Limb (tissue), 2 donors: ENCODE results near the gene GH1.
"Not testable (repeated sequence)": the region's sequence is repeated elsewhere in the genome, so short reads cannot be mapped to it uniquely, and the experiment has no call there.

Experiments used
- DNase-seq, 2 donors: peaks; one replicate each; pipeline ENCODE4 v3.0.0-alpha.2; 2016; ENCODE audit errors: extremely low spot score in 2 of 2

GH1 gene

GRCh38 chr17:63898899-63899798 lies 19.5 kb downstream of the GH1 start:
- DNase-seq, result not testable (repeated sequence)

- not testable (repeated sequence) for DNase-seq
Measured at GRCh38 chr17:63896524-63897354, 21.9 kb downstream of the GH1 start, which contains the start of gene CSH1. Gene CSH1 (minus strand): TSS chr17:63896574. CDS start chr17:63896511, 63 bp downstream.

DNA sequence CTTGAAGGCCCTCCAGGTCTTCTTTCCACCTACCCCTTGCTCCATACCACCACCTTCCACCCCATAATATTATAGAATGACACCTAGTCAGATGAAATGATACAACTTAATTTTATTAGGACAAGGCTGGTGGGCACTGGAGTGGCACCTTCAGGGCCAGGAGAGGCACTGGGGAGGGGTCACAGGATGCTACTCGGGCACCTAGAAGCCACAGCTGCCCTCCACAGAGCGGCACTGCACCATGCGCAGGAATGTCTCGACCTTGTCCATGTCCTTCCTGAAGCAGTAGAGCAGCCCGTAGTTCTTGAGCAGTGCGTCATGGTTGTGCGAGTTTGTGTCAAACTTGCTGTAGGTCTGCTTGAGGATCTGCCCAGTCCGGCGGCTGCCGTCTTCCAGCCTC lies 23.8 kb downstream of the GH1 start:
- DNase-seq, result not testable (repeated sequence)

- DNase-seq, result not testable (repeated sequence)
Measured at GRCh38 chr17:63894021-63894420, 24.6 kb downstream of the GH1 start.

GRCh38 chr17:63892316-63893037 lies 26.2 kb downstream of the GH1 start:
- DNase-seq, result not testable (repeated sequence)

GRCh38 chr17:63889026-63889848 lies 29.4 kb downstream of the GH1 start:
- peak; percentile 29 to 46 for DNase-seq

GRCh38 chr17:63885119-63885518 lies 33.5 kb downstream of the GH1 start:
- DNase-seq, result not testable (repeated sequence)

GRCh38 chr17:63882626-63883126 lies 36.0 kb downstream of the GH1 start:
- not testable (repeated sequence) for DNase-seq

DNA sequence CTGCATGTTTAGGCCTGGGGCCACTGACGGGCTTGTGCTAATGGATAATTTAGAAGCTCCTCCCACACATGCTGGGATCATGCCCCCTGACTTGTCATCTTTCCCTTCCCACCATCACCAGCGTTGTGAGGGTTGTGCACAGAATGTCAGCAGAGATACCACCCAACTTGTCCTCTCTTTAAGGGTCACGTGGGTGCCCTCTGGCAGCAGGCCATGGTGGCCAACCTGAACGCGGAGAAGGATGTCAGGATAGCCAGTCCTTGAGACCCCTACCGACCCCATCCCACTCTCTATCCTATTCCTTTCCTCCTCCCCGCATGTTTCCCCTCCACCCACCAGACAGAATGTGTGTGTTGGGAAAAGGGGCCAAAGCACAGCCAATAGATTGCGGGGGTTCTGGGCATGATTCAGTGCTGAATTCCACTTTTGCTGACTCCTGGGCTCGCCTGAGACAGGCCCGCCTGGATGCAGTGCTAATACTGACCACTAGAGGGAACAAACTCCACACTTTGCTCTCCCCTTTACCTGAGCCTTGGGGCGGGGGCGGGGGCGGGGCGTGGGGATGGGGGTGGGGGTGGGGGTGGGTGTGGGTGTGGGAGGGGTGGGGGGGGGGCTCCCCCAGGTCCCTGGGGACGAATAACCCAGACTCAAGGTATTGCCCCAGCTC lies 36.6 kb downstream of the GH1 start, which contains the start of gene GH2:
TSS of gene GH2 (minus strand) at position 10 of the 667 bp plus-strand sequence. CDS start 143 bp downstream, outside the sequence.
- peak; percentile 6 to 59 for DNase-seq

GRCh38 chr17:63881337-63881736 lies 37.3 kb downstream of the GH1 start:
- not testable (repeated sequence) for DNase-seq

GRCh38 chr17:63880706-63881105 lies 37.9 kb downstream of the GH1 start:
- DNase-seq, result no peak

DNA sequence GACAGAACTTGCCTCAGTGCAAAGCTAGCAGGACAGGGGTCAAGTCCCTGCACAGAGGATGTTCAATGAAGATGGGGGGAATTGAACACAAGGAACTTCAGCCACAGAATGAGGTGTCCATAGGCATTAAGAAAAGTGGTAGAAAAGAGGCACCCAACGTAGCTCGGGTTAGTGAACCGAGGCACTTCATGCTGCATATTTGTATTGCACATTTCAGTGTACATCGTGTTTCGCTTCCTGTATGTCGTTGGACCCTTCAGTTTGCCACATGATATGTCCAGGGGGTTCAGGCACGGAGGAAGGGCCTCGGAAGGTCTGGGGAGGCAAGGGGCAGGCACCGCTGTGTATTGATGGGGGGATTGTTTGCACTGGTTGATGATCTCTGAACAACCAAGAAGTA lies 40.2 kb downstream of the GH1 start:
- DNase-seq, result not testable (repeated sequence)

GRCh38 chr17:63874693-63875092 lies 43.9 kb downstream of the GH1 start:
- DNase-seq, result not testable (repeated sequence)

GRCh38 chr17:63874061-63874626 lies 44.5 kb downstream of the GH1 start:
- DNase-seq, result not testable (repeated sequence)

GRCh38 chr17:63873577-63873976 lies 45.1 kb downstream of the GH1 start, which contains the start of gene CSH2:
Gene CSH2 (minus strand): TSS chr17:63873677. CDS start chr17:63873614, 63 bp downstream.
- not testable (repeated sequence) for DNase-seq

GRCh38 chr17:63871646-63872365 lies 46.8 kb downstream of the GH1 start:
- DNase-seq, result not testable (repeated sequence)

GRCh38 chr17:63870292-63870665 lies 48.4 kb downstream of the GH1 start:
- not testable (repeated sequence) for DNase-seq
